ENCODE results near the gene TLX1.

TLX1 gene

GRCh38 chr10:101130984-101131961 is at the start of gene TLX1:
TSS of gene TLX1 (plus strand) at chr10:101131300. CDS start at chr10:101131542, 242 bp downstream.
- DNase-seq = peak; percentile 58

- no peak for DNase-seq
Observed at GRCh38 chr10:101085846-101086245, 45.3 kb upstream of the TLX1 start.

- no peak for DNase-seq
Observed at GRCh38 chr10:101087376-101087775, 43.7 kb upstream of the TLX1 start.

GRCh38 chr10:101087965-101088364 is 43.1 kb upstream of the TLX1 start:
- no peak for DNase-seq

GRCh38 chr10:101089520-101090299 is 41.4 kb upstream of the TLX1 start:
- DNase-seq = no peak

- no peak for DNase-seq
Observed at GRCh38 chr10:101090597-101090996, 40.5 kb upstream of the TLX1 start.

GRCh38 chr10:101091546-101092290 is 39.4 kb upstream of the TLX1 start:
- no peak for DNase-seq

- DNase-seq = no peak
Observed at GRCh38 chr10:101092881-101093354, 38.2 kb upstream of the TLX1 start.

- no peak for DNase-seq
Observed at GRCh38 chr10:101094121-101094879, 36.8 kb upstream of the TLX1 start.

GRCh38 chr10:101095004-101095403 is 36.1 kb upstream of the TLX1 start:
- no peak for DNase-seq

GRCh38 chr10:101095550-101096213 is 35.4 kb upstream of the TLX1 start:
- DNase-seq = peak; percentile 38

GRCh38 chr10:101096378-101096777 is 34.7 kb upstream of the TLX1 start:
- no peak for DNase-seq

- DNase-seq = no peak
Observed at GRCh38 chr10:101097881-101098280, 33.2 kb upstream of the TLX1 start.

GRCh38 chr10:101099901-101100300 is 31.2 kb upstream of the TLX1 start:
- no peak for DNase-seq

- DNase-seq = no peak
Observed at GRCh38 chr10:101101372-101101881, 29.7 kb upstream of the TLX1 start.

GRCh38 chr10:101103430-101103829 is 27.7 kb upstream of the TLX1 start:
- no peak for DNase-seq

GRCh38 chr10:101106351-101106750 is 24.7 kb upstream of the TLX1 start:
- DNase-seq = no peak

- DNase-seq = no peak
Observed at GRCh38 chr10:101107771-101108170, 23.3 kb upstream of the TLX1 start.

- no peak for DNase-seq
Observed at GRCh38 chr10:101110856-101111523, 20.1 kb upstream of the TLX1 start.

- DNase-seq = no peak
Observed at GRCh38 chr10:101111547-101111946, 19.6 kb upstream of the TLX1 start.
